Ramos (cell line): ENCODE data around the gene ADIG.

Experiments used
- in situ Hi-C: fragments of 300-500 bp; cut with MboI; formaldehyde crosslinking; loops from one replicate; pipeline ENCODE4 v1.14.3; 2022; ENCODE audit warnings: low sequenced_read_pairs; ENCODE audit not compliant: unreplicated experiment

The ADIG gene

GRCh38 chr20:38628580-38629470 is 47.8 kb downstream of the ADIG start:
- in situ Hi-C loops, result no loop called here

DNA sequence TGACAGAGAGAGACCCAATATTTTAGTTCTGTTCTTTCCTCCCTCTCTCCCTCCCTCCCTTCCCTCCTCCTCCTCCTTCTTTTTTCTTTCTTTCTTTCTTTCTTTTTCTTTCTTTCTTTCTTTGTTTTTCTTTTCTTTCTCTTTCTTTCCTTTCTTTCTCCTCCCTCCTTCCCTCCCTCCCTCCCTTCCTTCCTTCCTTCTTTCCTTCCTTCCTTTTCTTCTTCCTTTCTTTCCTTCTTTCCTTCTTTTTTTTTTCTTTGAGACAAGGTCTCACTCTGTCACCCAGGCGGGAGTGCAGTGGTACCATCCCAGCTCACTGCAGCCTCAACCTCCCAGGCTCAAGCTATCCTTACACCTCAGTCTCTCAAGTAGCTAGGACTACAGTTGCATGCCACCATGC is 49.0 kb downstream of the ADIG start:
- in situ Hi-C loops, result no loop called here

GRCh38 chr20:38630727-38631126 is 49.7 kb downstream of the ADIG start:
- in situ Hi-C loops, result no loop called here

GRCh38 chr20:38631155-38632022 is 50.4 kb downstream of the ADIG start:
- in situ Hi-C loops, result no loop called here

DNA sequence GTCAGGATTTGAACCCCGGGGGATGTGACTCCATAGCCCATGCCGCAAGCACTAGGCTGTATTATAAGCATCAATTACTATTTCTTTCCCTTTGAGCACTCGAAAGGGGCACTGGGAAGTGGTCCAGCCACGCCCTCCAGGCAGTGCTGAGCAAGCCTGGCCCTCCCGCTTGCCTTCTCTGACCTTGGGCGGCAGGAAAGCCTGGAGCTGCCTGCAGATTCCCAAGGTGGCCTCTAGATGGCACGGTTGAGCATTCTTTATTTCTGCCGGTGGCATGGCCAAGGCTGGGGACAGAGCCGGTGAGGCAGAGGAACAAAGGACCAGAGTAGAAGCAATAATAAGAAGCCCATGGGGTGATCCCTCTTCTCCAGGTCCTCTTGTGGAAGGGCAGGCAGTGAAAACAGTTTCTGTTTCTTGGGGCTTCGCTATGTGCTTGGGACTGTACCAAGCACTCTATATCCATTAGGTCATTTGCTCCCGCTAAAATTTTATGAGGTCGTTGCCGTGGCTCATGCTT is 52.6 kb downstream of the ADIG start:
- in situ Hi-C loops, result no loop called here

DNA sequence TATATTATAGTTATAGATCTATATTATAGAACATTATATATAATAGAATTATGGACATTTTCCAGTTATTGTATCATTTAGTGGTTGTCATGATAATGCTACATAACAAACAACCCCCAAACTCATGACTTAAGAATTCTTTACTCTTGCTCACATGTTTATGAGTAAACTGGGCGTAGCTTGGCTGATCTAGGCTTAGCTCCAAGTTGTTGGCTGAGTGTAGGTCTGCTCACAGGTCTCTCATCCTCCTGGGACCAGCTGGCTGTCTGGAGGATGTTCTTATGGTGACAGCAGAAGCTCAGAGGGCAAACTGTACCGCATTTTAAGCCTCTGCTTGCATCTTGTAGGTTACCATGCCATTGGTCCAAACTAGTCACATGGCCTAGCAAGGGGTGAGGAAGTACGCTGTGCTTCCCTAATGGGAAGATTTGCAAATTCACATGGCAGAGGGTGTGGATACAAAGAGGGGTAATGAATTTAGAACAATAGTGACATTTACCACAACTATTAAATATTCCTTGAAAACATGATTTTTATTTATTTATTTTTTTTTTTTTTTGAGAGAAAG is 54.8 kb downstream of the ADIG start:
- in situ Hi-C loops, result no loop called here
